ENCODE measurements around the gene TRABD.
"Not testable (repeated sequence)": the region's sequence is repeated elsewhere in the genome, so short reads cannot be mapped to it uniquely, and the experiment has no call there.

The TRABD gene, protein sequence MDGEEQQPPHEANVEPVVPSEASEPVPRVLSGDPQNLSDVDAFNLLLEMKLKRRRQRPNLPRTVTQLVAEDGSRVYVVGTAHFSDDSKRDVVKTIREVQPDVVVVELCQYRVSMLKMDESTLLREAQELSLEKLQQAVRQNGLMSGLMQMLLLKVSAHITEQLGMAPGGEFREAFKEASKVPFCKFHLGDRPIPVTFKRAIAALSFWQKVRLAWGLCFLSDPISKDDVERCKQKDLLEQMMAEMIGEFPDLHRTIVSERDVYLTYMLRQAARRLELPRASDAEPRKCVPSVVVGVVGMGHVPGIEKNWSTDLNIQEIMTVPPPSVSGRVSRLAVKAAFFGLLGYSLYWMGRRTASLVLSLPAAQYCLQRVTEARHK

GRCh38 chr22:50185375-50186087 is at the start of gene TRABD:
Gene TRABD (plus strand): TSS chr22:50185913. CDS start chr22:50193061, 7,148 bp downstream.
- Mint-ChIP-seq H3K4me1 (ENCODE audit: low read depth) (peaks cover 28% of the 10 kb centered on the region), H3K9me3 (ENCODE audit: low read depth) (no peaks in the 10 kb centered on the region), H3K36me3 (peaks cover 2% of the 10 kb centered on the region), H3K27ac (peak within 1 kb of the TSS; percentile 93), H3K4me3 (peak within 1 kb of the TSS; percentile 96), H3K27me3 (no peaks in the 10 kb centered on the region)

- H3K9me3 Mint-ChIP-seq (ENCODE audit: low read depth) = no peaks in the 10 kb centered on the region
- no peaks in the 10 kb centered on the region for H3K36me3 Mint-ChIP-seq
- H3K4me1 Mint-ChIP-seq (ENCODE audit: low read depth) = no peaks in the 10 kb centered on the region
- H3K4me3 Mint-ChIP-seq = no peak overlapping the region
- peaks cover 15% of the 10 kb centered on the region for H3K27me3 Mint-ChIP-seq
- no peak overlapping the region for H3K27ac Mint-ChIP-seq
Observed at GRCh38 chr22:50136581-50137015, 49.1 kb upstream of the TRABD start.

DNA sequence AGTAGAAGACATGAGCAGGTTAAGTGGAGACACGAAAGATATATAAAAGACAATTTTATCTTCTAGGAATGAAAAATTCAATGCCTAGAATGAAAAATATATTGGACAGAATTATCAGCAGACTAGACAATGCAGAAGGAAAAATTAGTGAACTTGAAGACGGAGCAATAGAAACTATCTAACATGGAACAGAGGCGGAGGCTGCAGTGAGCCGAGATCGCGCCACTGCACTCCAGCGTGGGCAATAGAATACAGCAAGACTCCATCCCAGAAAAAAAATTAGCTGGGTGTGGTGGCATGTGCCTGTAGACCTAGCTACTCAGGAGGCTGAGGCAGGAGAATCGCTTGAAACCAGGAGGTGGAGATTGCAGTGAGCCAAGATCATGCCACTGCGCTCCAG is 48.4 kb upstream of the TRABD start:
- not testable (repeated sequence) for H3K4me1 Mint-ChIP-seq (ENCODE audit: low read depth); H3K4me3 Mint-ChIP-seq; H3K9me3 Mint-ChIP-seq (ENCODE audit: low read depth); H3K27ac Mint-ChIP-seq; H3K36me3 Mint-ChIP-seq
- H3K27me3 Mint-ChIP-seq = peaks cover 13% of the 10 kb centered on the region

DNA sequence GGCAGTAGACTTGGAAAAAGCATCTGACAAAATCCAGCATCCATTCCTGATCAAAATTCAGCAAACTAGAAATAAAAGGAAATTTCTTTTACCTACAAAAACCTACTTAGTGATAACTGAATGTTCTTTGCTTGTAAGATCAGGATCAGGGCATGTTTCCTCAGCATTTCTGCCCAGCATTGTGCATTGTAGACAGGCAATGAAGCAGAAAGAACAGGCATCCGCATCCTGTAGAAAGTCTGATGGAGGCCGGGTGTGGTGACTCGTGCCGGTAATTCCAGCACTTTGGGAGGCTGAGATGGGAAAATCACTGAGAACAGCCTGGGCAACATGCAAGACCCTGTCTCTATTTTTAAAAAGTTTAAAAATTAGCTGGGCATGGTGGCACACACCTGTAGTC is 47.7 kb upstream of the TRABD start:
- Mint-ChIP-seq H3K27ac (no peak overlapping the region), H3K4me1 (ENCODE audit: low read depth) (no peaks in the 10 kb centered on the region), H3K4me3 (no peak overlapping the region), H3K27me3 (peaks cover 13% of the 10 kb centered on the region), H3K9me3 (ENCODE audit: low read depth) (no peaks in the 10 kb centered on the region), H3K36me3 (no peaks in the 10 kb centered on the region)

DNA sequence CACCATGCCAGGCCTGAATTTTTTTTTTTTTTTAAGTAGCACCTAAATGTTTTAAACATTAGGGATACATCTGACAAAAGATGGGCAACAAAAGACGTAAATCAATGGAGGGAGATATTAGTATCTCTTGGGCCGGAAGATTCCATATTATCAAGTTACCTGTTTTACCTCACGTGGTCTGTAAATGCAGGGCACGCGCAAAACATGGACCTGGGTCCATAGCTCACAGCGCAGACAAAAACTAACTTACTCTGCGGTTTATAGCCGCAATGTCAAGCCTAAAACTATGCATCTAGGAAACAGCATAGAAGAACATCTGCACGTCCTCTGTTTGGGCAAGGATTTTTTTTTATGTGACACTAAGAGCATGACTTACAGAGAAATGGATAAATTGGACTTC is 46.7 kb upstream of the TRABD start:
- no peaks in the 10 kb centered on the region for H3K4me1 Mint-ChIP-seq (ENCODE audit: low read depth)
- no peaks in the 10 kb centered on the region for H3K9me3 Mint-ChIP-seq (ENCODE audit: low read depth)
- H3K27me3 Mint-ChIP-seq = peaks cover 13% of the 10 kb centered on the region
- no peak overlapping the region for H3K4me3 Mint-ChIP-seq
- H3K36me3 Mint-ChIP-seq = no peaks in the 10 kb centered on the region
- H3K27ac Mint-ChIP-seq = no peak overlapping the region

GRCh38 chr22:50139843-50140415 is 45.8 kb upstream of the TRABD start:
- no peaks in the 10 kb centered on the region for H3K9me3 Mint-ChIP-seq (ENCODE audit: low read depth)
- H3K27me3 Mint-ChIP-seq = peaks cover 12% of the 10 kb centered on the region
- no peaks in the 10 kb centered on the region for H3K36me3 Mint-ChIP-seq
- no peaks in the 10 kb centered on the region for H3K4me1 Mint-ChIP-seq (ENCODE audit: low read depth)
- H3K27ac Mint-ChIP-seq = no peak overlapping the region
- H3K4me3 Mint-ChIP-seq = no peak overlapping the region

DNA sequence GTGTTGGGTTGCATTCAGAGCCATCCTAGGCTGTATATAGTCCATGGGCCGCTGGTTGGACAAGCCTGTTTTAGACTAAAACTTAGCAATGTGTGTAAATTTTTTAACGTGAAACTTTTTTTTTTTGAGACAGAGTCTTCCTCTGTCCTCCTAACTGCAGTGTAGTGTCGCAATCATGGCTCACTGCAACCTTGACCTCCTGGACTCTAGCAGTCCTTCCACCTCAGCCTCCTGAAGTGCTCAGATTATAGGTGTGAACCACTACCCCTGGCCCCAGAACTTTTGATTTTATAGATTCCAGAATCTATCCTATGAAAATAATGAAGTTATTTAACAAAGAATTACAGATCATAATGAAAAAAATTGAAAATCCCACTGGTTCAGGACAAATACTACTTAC is 45.1 kb upstream of the TRABD start:
- no peaks in the 10 kb centered on the region for H3K4me1 Mint-ChIP-seq (ENCODE audit: low read depth)

GRCh38 chr22:50141462-50141861 is 44.3 kb upstream of the TRABD start:
- Mint-ChIP-seq H3K27ac (no peak overlapping the region), H3K4me1 (ENCODE audit: low read depth) (no peaks in the 10 kb centered on the region), H3K36me3 (no peaks in the 10 kb centered on the region)

More for the DNA sequence above, 45.1 kb upstream of the TRABD start:
- Mint-ChIP-seq H3K36me3 (no peaks in the 10 kb centered on the region), H3K4me3 (no peak overlapping the region), H3K9me3 (ENCODE audit: low read depth) (no peaks in the 10 kb centered on the region), H3K27me3 (peaks cover 12% of the 10 kb centered on the region), H3K27ac (no peak overlapping the region)

GRCh38 chr22:50141891-50142363 is 43.8 kb upstream of the TRABD start:
- no peak overlapping the region for H3K27ac Mint-ChIP-seq
- no peaks in the 10 kb centered on the region for H3K36me3 Mint-ChIP-seq
- no peaks in the 10 kb centered on the region for H3K4me1 Mint-ChIP-seq (ENCODE audit: low read depth)
- no peak overlapping the region for H3K4me3 Mint-ChIP-seq
- H3K9me3 Mint-ChIP-seq (ENCODE audit: low read depth) = no peaks in the 10 kb centered on the region
- H3K27me3 Mint-ChIP-seq = peaks cover 6% of the 10 kb centered on the region

More at GRCh38 chr22:50141462-50141861, 44.3 kb upstream of the TRABD start:
- Mint-ChIP-seq H3K9me3 (ENCODE audit: low read depth) (no peaks in the 10 kb centered on the region), H3K27me3 (peaks cover 6% of the 10 kb centered on the region), H3K4me3 (no peak overlapping the region)

DNA sequence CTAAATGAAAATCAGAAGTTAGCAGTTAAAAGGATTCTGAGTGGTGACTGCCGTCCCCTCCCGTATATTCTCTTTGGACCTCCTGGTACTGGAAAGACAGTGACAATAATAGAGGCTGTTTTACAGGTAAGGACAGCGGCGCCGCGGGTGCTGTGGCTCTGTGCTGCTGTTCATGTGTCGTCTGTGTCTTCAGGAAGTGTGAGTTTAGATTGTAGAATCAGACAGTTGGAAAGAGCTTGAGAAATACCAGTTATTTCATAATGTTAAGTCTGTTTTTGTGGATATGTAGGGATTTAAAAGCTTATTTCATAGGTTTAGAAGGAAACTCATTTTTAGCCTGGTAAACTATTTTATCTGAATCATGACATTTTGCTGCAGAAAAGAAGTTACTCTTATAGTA is 42.6 kb upstream of the TRABD start:
- Mint-ChIP-seq H3K27me3 (peaks cover 3% of the 10 kb centered on the region), H3K4me1 (ENCODE audit: low read depth) (no peaks in the 10 kb centered on the region), H3K27ac (no peak overlapping the region), H3K9me3 (ENCODE audit: low read depth) (no peaks in the 10 kb centered on the region), H3K36me3 (no peaks in the 10 kb centered on the region), H3K4me3 (no peak overlapping the region)

- H3K27ac Mint-ChIP-seq = no peak overlapping the region
- H3K4me3 Mint-ChIP-seq = no peak overlapping the region
- H3K9me3 Mint-ChIP-seq (ENCODE audit: low read depth) = no peaks in the 10 kb centered on the region
- no peaks in the 10 kb centered on the region for H3K4me1 Mint-ChIP-seq (ENCODE audit: low read depth)
- no peaks in the 10 kb centered on the region for H3K36me3 Mint-ChIP-seq
- H3K27me3 Mint-ChIP-seq = peaks cover 1% of the 10 kb centered on the region
Observed at GRCh38 chr22:50144005-50144614, 41.6 kb upstream of the TRABD start.

GRCh38 chr22:50145721-50146438 is 39.8 kb upstream of the TRABD start:
- no peak overlapping the region for H3K4me3 Mint-ChIP-seq
- H3K4me1 Mint-ChIP-seq (ENCODE audit: low read depth) = peaks cover 3% of the 10 kb centered on the region
- H3K9me3 Mint-ChIP-seq (ENCODE audit: low read depth) = no peaks in the 10 kb centered on the region
- no peak overlapping the region for H3K27ac Mint-ChIP-seq
- no peaks in the 10 kb centered on the region for H3K36me3 Mint-ChIP-seq
- H3K27me3 Mint-ChIP-seq = peaks cover 1% of the 10 kb centered on the region

GRCh38 chr22:50146439-50147238 is 39.1 kb upstream of the TRABD start:
- Mint-ChIP-seq H3K36me3 (no peaks in the 10 kb centered on the region), H3K27ac (no peak overlapping the region), H3K4me3 (no peak overlapping the region), H3K9me3 (ENCODE audit: low read depth) (no peaks in the 10 kb centered on the region), H3K27me3 (peaks cover 1% of the 10 kb centered on the region), H3K4me1 (ENCODE audit: low read depth) (peaks cover 3% of the 10 kb centered on the region)

Measured in activated naive CD8-positive, alpha-beta T cell (primary cell).